PC-9 (cell line): ENCODE results near the gene SUPT3H. TPM values are rescaled to one million over a fixed set of nuclear protein-coding genes. Genes with fewer than 3 reads are reported as not detected.

ENCODE experiments used
- BruUV-seq: library from RNA; stranded (reverse); fragments of 400-500 nt; replicated peaks from 2 replicates; lab custom pipeline; 2021; lab: Mats Ljungman, UMichigan
- CTCF ChIA-PET: fragments of 300-600 bp; sonication (Branson Sonifier 250); formaldehyde crosslinking; loops from one replicate; lab custom pipeline; 2022; ENCODE audit warnings: antibody characterized with exemption; lab: Charles Lee
- POLR2A ChIA-PET: fragments of 300-600 bp; sonication (Branson Sonifier 250); formaldehyde crosslinking; loops from one replicate; lab custom pipeline; 2022; ENCODE audit warnings: antibody characterized with exemption; ENCODE audit not compliant: unreplicated experiment; lab: Charles Lee
- DNase-seq, 2 experiments: peaks; one replicate each; pipeline versions ENCODE4 v3.0.0 to v3.0.0-alpha.2; 2015 to 2022; ENCODE audit warnings: mixed read lengths in 1 of 2
- H2AFZ ChIP-seq: fragments of 200-600 bp; sonication (generic); 2 replicates; pipeline ENCODE4 v1.8.1; 2017; ENCODE audit warnings: antibody characterized with exemption
- H3F3A ChIP-seq: fragments of 200-600 bp; sonication (generic); 2 replicates; pipeline ENCODE4 v1.8.1; 2017; ENCODE audit warnings: antibody characterized with exemption, mild to moderate bottlenecking, low read depth; ENCODE audit not compliant: insufficient read depth
- H3K27ac ChIP-seq: fragments of 200-600 bp; sonication (generic); 2 replicates; pipeline ENCODE4 v1.6.1; 2016; ENCODE audit warnings: mixed run types
- H3K27me3 ChIP-seq: fragments of 200-600 bp; sonication (generic); 2 replicates; pipeline ENCODE4 v1.6.1; 2016; ENCODE audit warnings: low read depth, mixed run types; ENCODE audit not compliant: insufficient read depth
- H3K36me3 ChIP-seq: fragments of 200-600 bp; sonication (generic); 2 replicates; pipeline ENCODE4 v1.6.1; 2016; ENCODE audit warnings: low read depth, mixed run types
- H3K4me1 ChIP-seq: fragments of 200-600 bp; sonication (generic); replicated peaks from 2 replicates; pipeline ENCODE4 v1.6.1; 2016; ENCODE audit warnings: mixed run types; ENCODE audit not compliant: insufficient read depth
- H3K4me2 ChIP-seq: fragments of 200-600 bp; sonication (generic); 2 replicates; pipeline ENCODE4 v1.6.1; 2017; ENCODE audit warnings: mixed run types
- H3K4me3 ChIP-seq: fragments of 200-600 bp; sonication (generic); 2 replicates; pipeline ENCODE4 v1.6.1; 2016; ENCODE audit warnings: mixed run types
- H3K79me2 ChIP-seq: fragments of 200-600 bp; sonication (generic); 2 replicates; pipeline ENCODE4 v1.6.1; 2017; ENCODE audit warnings: low read depth, mixed run types
- H3K9me2 ChIP-seq: fragments of 200-600 bp; sonication (generic); 2 replicates; pipeline ENCODE4 v1.8.1; 2017; ENCODE audit warnings: mild to moderate bottlenecking; ENCODE audit not compliant: insufficient read depth
- H3K9me3 ChIP-seq: fragments of 200-600 bp; sonication (generic); 2 replicates; pipeline ENCODE4 v1.8.1; 2016; ENCODE audit warnings: low read depth; ENCODE audit not compliant: insufficient read depth
- H4K20me1 ChIP-seq: fragments of 200-600 bp; sonication (generic); 2 replicates; pipeline ENCODE4 v1.8.1; 2017; ENCODE audit not compliant: insufficient read depth
- CTCF ChIP-seq: fragments of 200-600 bp; sonication (generic); conservative IDR thresholded peaks from 2 replicates; pipeline ENCODE4 v1.6.1; 2017; ENCODE audit warnings: mixed run types, antibody characterized with exemption, mild to moderate bottlenecking, moderate library complexity
- EZH2 ChIP-seq: fragments of 200-600 bp; sonication (generic); IDR thresholded peaks from 2 replicates; pipeline ENCODE4 v1.8.0; 2017; ENCODE audit warnings: antibody characterized with exemption, low read depth
- intact Hi-C: fragments of 100-400 bp; cut with micrococcal nuclease; formaldehyde crosslinking; loops from one replicate; pipeline ENCODE4 v1.10.0; 2022; ENCODE audit not compliant: unreplicated experiment
- total RNA-seq: library from RNA; stranded (reverse); gene quantifications from 2 replicates; pipeline ENCODE4 v1.2.3, GENCODE V29; 2021

Gene SUPT3H
- total RNA-seq, 1 experiment from 2014 or later = 9.2 TPM

GRCh38 chr6:44980841-44981240, 396.9 kb downstream of the SUPT3H start:
- intact Hi-C loops = no loop called here
- H3K27ac ChIP-seq = no peak overlapping the region
- no peaks in the 10 kb centered on the region for H3F3A ChIP-seq
- H3K4me2 ChIP-seq = no peak overlapping the region
- H2AFZ ChIP-seq = no peak overlapping the region
- TF ChIP-seq CTCF = no peak
- no peak for TF ChIP-seq EZH2
- H3K9me2 ChIP-seq = no peaks in the 10 kb centered on the region
- H3K79me2 ChIP-seq = no peaks in the 10 kb centered on the region
- H3K4me1 ChIP-seq = no peaks in the 10 kb centered on the region
- ChIA-PET CTCF (no interaction called here), POLR2A (no interaction called here)
- no peaks in the 10 kb centered on the region for H3K27me3 ChIP-seq
- BruUV-seq = no TSS peak
- H3K36me3 ChIP-seq = no peaks in the 10 kb centered on the region
- DNase-seq = no peak
- H4K20me1 ChIP-seq = no peaks in the 10 kb centered on the region
- no peak overlapping the region for H3K4me3 ChIP-seq
- no peaks in the 10 kb centered on the region for H3K9me3 ChIP-seq

GRCh38 chr6:44976677-44977641, 400.8 kb downstream of the SUPT3H start:
- Histone ChIP-seq H3K27me3 (no peaks in the 10 kb centered on the region), H3K9me3 (peaks cover 10% of the 10 kb centered on the region; the same call in 1 of the 2 replicates), H3K27ac (0 out of 2 replicates have a peak overlapping the region, but pooled peaks have one; percentile 20), H3K79me2 (no peaks in the 10 kb centered on the region), H4K20me1 (no peaks in the 10 kb centered on the region), H3K4me2 (no peak overlapping the region), H3K4me1 (no peaks in the 10 kb centered on the region), H3K36me3 (no peaks in the 10 kb centered on the region), H2AFZ (no peak overlapping the region), H3K4me3 (no peak overlapping the region), H3K9me2 (no peaks in the 10 kb centered on the region), H3F3A (no peaks in the 10 kb centered on the region)
- ChIA-PET POLR2A (no interaction called here), CTCF (no interaction called here)
- no TSS peak for BruUV-seq
- no peak for DNase-seq
- TF ChIP-seq EZH2 (no peak), CTCF (no peak)
- intact Hi-C loops = no loop called here

- H3K27ac ChIP-seq = no peak overlapping the region
- H2AFZ ChIP-seq = no peak overlapping the region
- DNase-seq = no peak
- no peaks in the 10 kb centered on the region for H4K20me1 ChIP-seq
- no peak overlapping the region for H3K4me3 ChIP-seq
- H3K36me3 ChIP-seq = no peaks in the 10 kb centered on the region
- CTCF ChIA-PET = no interaction called here
- H3K4me2 ChIP-seq = no peak overlapping the region
- TF ChIP-seq CTCF (no peak), EZH2 (no peak)
- H3K9me2 ChIP-seq = no peaks in the 10 kb centered on the region
- no peaks in the 10 kb centered on the region for H3F3A ChIP-seq
- intact Hi-C loops = no loop called here
- POLR2A ChIA-PET = no interaction called here
- H3K79me2 ChIP-seq = no peaks in the 10 kb centered on the region
- peaks cover 10% of the 10 kb centered on the region; the same call in 1 of the 2 replicates for H3K9me3 ChIP-seq
- no peaks in the 10 kb centered on the region for H3K4me1 ChIP-seq
- no TSS peak for BruUV-seq
- H3K27me3 ChIP-seq = no peaks in the 10 kb centered on the region
Measured at GRCh38 chr6:44974511-44974910, 403.2 kb downstream of the SUPT3H start.
